H1 (cell line): ENCODE data around the gene RAPH1. TPM values are rescaled to one million over a fixed set of nuclear protein-coding genes. Genes with fewer than 3 reads are reported as not detected.

Source experiments
- MAFK ChIP-seq: IDR thresholded peaks from 2 replicates; pipeline ENCODE4 v1.6.1; 2012; ENCODE audit warnings: low read depth, mild to moderate bottlenecking, improper control_type of control experiment, low read length
- polyA plus RNA-seq, 7 experiments: library from polyadenylated mRNA; depleted of rRNA in 3 of 7; stranded (reverse) in 5 of 7; unstranded in 2 of 7; fragments of >200 nt in 5 of 7; fragments of 200-250 nt in 2 of 7; gene quantifications; 1 replicate in 5 of 7; 2 replicates in 1 of 7; 4 replicates in 1 of 7; pipeline versions ENCODE4 v1.2.1 to v1.2.3, GENCODE V29; 2011 to 2013; ENCODE audit warnings: missing spikeins in 2 of 7, mixed read lengths in 2 of 7
- total RNA-seq: library from RNA; stranded (reverse); fragmentation: NEBNext Ultra II Directional; extraction: Animal tissue kit (Norgen Biotek cat#: 25700); gene quantifications from 2 replicates; pipeline ENCODE4 v1.2.1, GENCODE V29; 2021

RAPH1 gene
- total and polyA plus RNA-seq, 2 of the 8 experiments (the other 6 are each of a cell fraction or from before 2014, with no cell fraction given) = 3.8 to 27.4 TPM

- TF ChIP-seq MAFK = no peak
These were observed 42.1 kb downstream of the RAPH1 start (continued) for GRCh38 chr2:203492965-203493364.
